Liver (tissue), 9 donors: Measurements from ENCODE around the gene TOE1. TPM values are rescaled to one million over a fixed set of nuclear protein-coding genes. Genes with fewer than 3 reads are reported as not detected.

ENCODE experiments used
- DNase-seq: peaks from one replicate; pipeline ENCODE4 v3.0.0-alpha.2; 2017; ENCODE audit warnings: low spot score
- H3K27ac ChIP-seq, 2 donors: one replicate each; pipeline ENCODE4 v1.7.0; 2013; ENCODE audit warnings: inconsistent platforms in 2 of 2, low read length in 2 of 2, control low read depth in 1 of 2, low read depth in 1 of 2, mild to moderate bottlenecking in 1 of 2
- H3K27me3 ChIP-seq, 4 donors: one replicate each; pipeline versions ENCODE4 v1.6.1 to v1.7.0; 2013; ENCODE audit warnings: low read length in 3 of 4, inconsistent platforms in 1 of 4, mild to moderate bottlenecking in 1 of 4, moderate library complexity in 1 of 4; ENCODE audit not compliant: control insufficient read depth in 4 of 4, insufficient read depth in 4 of 4
- H3K36me3 ChIP-seq, 4 donors: one replicate each; pipeline versions ENCODE4 v1.6.1 to v1.7.0; 2013; ENCODE audit warnings: low read length in 3 of 4, mild to moderate bottlenecking in 3 of 4, low read depth in 1 of 4, moderate library complexity in 1 of 4; ENCODE audit not compliant: control insufficient read depth in 4 of 4, insufficient read depth in 3 of 4
- H3K4me1 ChIP-seq, 4 donors: one replicate each; pipeline versions ENCODE4 v1.6.1 to v1.7.0; 2013; ENCODE audit warnings: low read length in 3 of 4, mild to moderate bottlenecking in 3 of 4, moderate library complexity in 1 of 4; ENCODE audit not compliant: control insufficient read depth in 4 of 4, insufficient read depth in 4 of 4
- H3K4me3 ChIP-seq, 3 donors: one replicate each; pipeline versions ENCODE4 v1.6.1 to v1.7.0; 2013; ENCODE audit warnings: low read length in 3 of 3, control low read depth in 1 of 3, low read depth in 1 of 3, mild to moderate bottlenecking in 1 of 3
- H3K9ac ChIP-seq, 2 donors: one replicate each; pipeline ENCODE4 v1.7.0; 2013; ENCODE audit warnings: low read length in 2 of 2, mild to moderate bottlenecking in 2 of 2, moderate library complexity in 2 of 2, control low read depth in 1 of 2, low read depth in 1 of 2
- H3K9me3 ChIP-seq, 4 donors: one replicate each; pipeline versions ENCODE4 v1.6.1 to v1.7.0; 2013; ENCODE audit warnings: low read length in 3 of 4; ENCODE audit not compliant: control insufficient read depth in 4 of 4
- CTCF ChIP-seq: fragments of 150-350 bp; IDR thresholded peaks from 2 replicates; pipeline ENCODE4 v1.5.1; 2017; ENCODE audit warnings: improper control_type of control experiment, low read depth, low read length; ENCODE audit not compliant: missing input control
- EGR1 ChIP-seq, 2 donors: IDR thresholded peaks; 2 replicates each; pipeline ENCODE4 v1.6.1; 2016 to 2018; ENCODE audit warnings: antibody characterized with exemption in 2 of 2, low read depth in 2 of 2
- FOXA1 ChIP-seq: IDR thresholded peaks from 2 replicates; pipeline ENCODE4 v1.6.1; 2016; ENCODE audit warnings: antibody characterized with exemption
- FOXA2 ChIP-seq: IDR thresholded peaks from 2 replicates; pipeline ENCODE4 v1.6.1; 2016; ENCODE audit warnings: antibody characterized with exemption
- GABPA ChIP-seq, 2 donors: IDR thresholded peaks in 1 of 2; conservative IDR thresholded peaks in 1 of 2; 2 replicates each; pipeline ENCODE4 v1.6.1; 2016; ENCODE audit warnings: antibody characterized with exemption in 2 of 2, mild to moderate bottlenecking in 1 of 2, moderate library complexity in 1 of 2
- HNF4A ChIP-seq, 2 donors: conservative IDR thresholded peaks; 2 replicates each; pipeline ENCODE4 v1.6.1; 2016; ENCODE audit warnings: antibody characterized with exemption in 2 of 2, mild to moderate bottlenecking in 2 of 2
- HNF4G ChIP-seq: IDR thresholded peaks from 2 replicates; pipeline ENCODE4 v1.6.1; 2016; ENCODE audit warnings: antibody characterized with exemption
- JUND ChIP-seq, 2 donors: IDR thresholded peaks; 2 replicates each; pipeline ENCODE4 v1.6.1; 2016; ENCODE audit warnings: antibody characterized with exemption in 2 of 2
- RAD21 ChIP-seq, 2 donors: IDR thresholded peaks; 2 replicates each; pipeline ENCODE4 v1.6.1; 2016; ENCODE audit warnings: antibody characterized with exemption in 2 of 2, mild to moderate bottlenecking in 2 of 2
- REST ChIP-seq: IDR thresholded peaks from 2 replicates; pipeline ENCODE4 v1.6.1; 2016; ENCODE audit warnings: antibody characterized with exemption, mild to moderate bottlenecking
- RXRA ChIP-seq, 2 donors: IDR thresholded peaks; 2 replicates each; pipeline ENCODE4 v1.6.1; 2017 to 2018; ENCODE audit warnings: antibody characterized with exemption in 2 of 2, mild to moderate bottlenecking in 1 of 2
- SP1 ChIP-seq: IDR thresholded peaks from 2 replicates; pipeline ENCODE4 v1.6.1; 2018; ENCODE audit warnings: antibody characterized with exemption, mild to moderate bottlenecking
- YY1 ChIP-seq: IDR thresholded peaks from 2 replicates; pipeline ENCODE4 v1.6.1; 2016; ENCODE audit warnings: antibody characterized with exemption, mild to moderate bottlenecking
- WGBS: extraction: QIAGEN DNeasy Blood & Tissue Kit; methylation state at CpG from one replicate; pipeline ENCODE4 v1.1.7; 2013; 5-methylcytosine and 5-hydroxymethylcytosine counted together
- polyA plus RNA-seq, 2 donors: library from polyadenylated mRNA; stranded (reverse) in 1 of 2; unstranded in 1 of 2; fragments of 200-250 nt in 1 of 2; fragments of >200 nt in 1 of 2; fragmentation: Nextera tagmentation in 1 of 2; extraction: Ambion mirVana in 1 of 2; gene quantifications; one replicate each; pipeline versions ENCODE4 v1.2.1 to v1.2.3, GENCODE V29; 2013 to 2015
- total RNA-seq, 2 donors: library from RNA; depleted of rRNA; stranded (reverse); fragments of >200 nt; gene quantifications; one replicate each; pipeline ENCODE4 v1.2.3, GENCODE V29; 2014
- TF ChIP-seq, protein P1 (sequence below): IDR thresholded peaks from 2 replicates; pipeline ENCODE4 v1.6.1; 2016; ENCODE audit warnings: antibody characterized with exemption
- TF ChIP-seq, protein P2 (sequence below): IDR thresholded peaks from 2 replicates; pipeline ENCODE4 v1.6.1; 2016; ENCODE audit warnings: antibody characterized with exemption
- TF ChIP-seq, protein P3 (sequence below): IDR thresholded peaks from 2 replicates; pipeline ENCODE4 v1.6.1; 2016; ENCODE audit warnings: antibody characterized with exemption
- donor health status: healthy.
- donor health status: healthy.
- donor health status: healthy.
- donor health status: healthy.
- donor health status: healthy.

Gene TOE1
- total and polyA plus RNA-seq, 4 donors = 3.5 to 9.1 (median 5.8) TPM

GRCh38 chr1:45359882-45360513 is 20.0 kb downstream of the TOE1 start:
- H3K27me3 ChIP-seq = no peaks in the 10 kb centered on the region

More at GRCh38 chr1:45359882-45360513, 20.0 kb downstream of the TOE1 start:
- WGBS = 32% methylated on average over 7 of the region's 7 CpGs
- no peak for TF ChIP-seq YY1
- TF ChIP-seq FOXA1 = no peak
- TF ChIP-seq JUND (IDR thresholded peaks at IDR 0.05) = no peak
- TF ChIP-seq RXRA (IDR thresholded peaks at IDR 0.05) = no peak
- TF ChIP-seq, protein P1, sequence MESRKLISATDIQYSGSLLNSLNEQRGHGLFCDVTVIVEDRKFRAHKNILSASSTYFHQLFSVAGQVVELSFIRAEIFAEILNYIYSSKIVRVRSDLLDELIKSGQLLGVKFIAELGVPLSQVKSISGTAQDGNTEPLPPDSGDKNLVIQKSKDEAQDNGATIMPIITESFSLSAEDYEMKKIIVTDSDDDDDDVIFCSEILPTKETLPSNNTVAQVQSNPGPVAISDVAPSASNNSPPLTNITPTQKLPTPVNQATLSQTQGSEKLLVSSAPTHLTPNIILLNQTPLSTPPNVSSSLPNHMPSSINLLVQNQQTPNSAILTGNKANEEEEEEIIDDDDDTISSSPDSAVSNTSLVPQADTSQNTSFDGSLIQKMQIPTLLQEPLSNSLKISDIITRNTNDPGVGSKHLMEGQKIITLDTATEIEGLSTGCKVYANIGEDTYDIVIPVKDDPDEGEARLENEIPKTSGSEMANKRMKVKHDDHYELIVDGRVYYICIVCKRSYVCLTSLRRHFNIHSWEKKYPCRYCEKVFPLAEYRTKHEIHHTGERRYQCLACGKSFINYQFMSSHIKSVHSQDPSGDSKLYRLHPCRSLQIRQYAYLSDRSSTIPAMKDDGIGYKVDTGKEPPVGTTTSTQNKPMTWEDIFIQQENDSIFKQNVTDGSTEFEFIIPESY = no peak
- TF ChIP-seq REST = no peak
- no peak for TF ChIP-seq HNF4A (conservative IDR thresholded peaks at IDR 0.05)
- TF ChIP-seq SP1 = no peak
- peak; percentile 72 for TF ChIP-seq CTCF
- no peak for TF ChIP-seq HNF4G
- peak; percentile 92 to 94 for TF ChIP-seq RAD21 (IDR thresholded peaks at IDR 0.05)
- TF ChIP-seq, protein P2, sequence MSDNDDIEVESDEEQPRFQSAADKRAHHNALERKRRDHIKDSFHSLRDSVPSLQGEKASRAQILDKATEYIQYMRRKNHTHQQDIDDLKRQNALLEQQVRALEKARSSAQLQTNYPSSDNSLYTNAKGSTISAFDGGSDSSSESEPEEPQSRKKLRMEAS = no peak
- TF ChIP-seq FOXA2 = no peak
- no peak for TF ChIP-seq GABPA (IDR thresholded peaks at IDR 0.05 in 1 of 2, conservative IDR thresholded peaks at IDR 0.05 in 1 of 2)
- TF ChIP-seq EGR1 (IDR thresholded peaks at IDR 0.05; ENCODE audit: low read depth in 2 of 2) = no peak
- TF ChIP-seq, protein P3, sequence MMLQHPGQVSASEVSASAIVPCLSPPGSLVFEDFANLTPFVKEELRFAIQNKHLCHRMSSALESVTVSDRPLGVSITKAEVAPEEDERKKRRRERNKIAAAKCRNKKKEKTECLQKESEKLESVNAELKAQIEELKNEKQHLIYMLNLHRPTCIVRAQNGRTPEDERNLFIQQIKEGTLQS = no peak
- peak; percentile 54 for DNase-seq
- Histone ChIP-seq H3K4me3 (no peak overlapping the region), H3K36me3 (no peaks in the 10 kb centered on the region), H3K4me1 (peaks cover 7 to 18% (median 13%) of the 10 kb centered on the region in 4 donors), H3K9me3 (no peaks in the 10 kb centered on the region), H3K27ac (peak overlapping the region; percentile 4 to 12), H3K9ac (no peak overlapping the region)
